HG03060 (cell line): Measurements from ENCODE around the gene CFAP61.
"Not testable (repeated sequence)": the region's sequence is repeated elsewhere in the genome, so short reads cannot be mapped to it uniquely, and the experiment has no call there.

Source experiments
- ATAC-seq: cut with Tn5 transposase; IDR thresholded peaks from one replicate; pipeline ENCODE4 v1.9.1; 2021; ENCODE audit warnings: low read depth, moderate number of reproducible peaks; ENCODE audit not compliant: unreplicated experiment

CFAP61 gene, protein sequence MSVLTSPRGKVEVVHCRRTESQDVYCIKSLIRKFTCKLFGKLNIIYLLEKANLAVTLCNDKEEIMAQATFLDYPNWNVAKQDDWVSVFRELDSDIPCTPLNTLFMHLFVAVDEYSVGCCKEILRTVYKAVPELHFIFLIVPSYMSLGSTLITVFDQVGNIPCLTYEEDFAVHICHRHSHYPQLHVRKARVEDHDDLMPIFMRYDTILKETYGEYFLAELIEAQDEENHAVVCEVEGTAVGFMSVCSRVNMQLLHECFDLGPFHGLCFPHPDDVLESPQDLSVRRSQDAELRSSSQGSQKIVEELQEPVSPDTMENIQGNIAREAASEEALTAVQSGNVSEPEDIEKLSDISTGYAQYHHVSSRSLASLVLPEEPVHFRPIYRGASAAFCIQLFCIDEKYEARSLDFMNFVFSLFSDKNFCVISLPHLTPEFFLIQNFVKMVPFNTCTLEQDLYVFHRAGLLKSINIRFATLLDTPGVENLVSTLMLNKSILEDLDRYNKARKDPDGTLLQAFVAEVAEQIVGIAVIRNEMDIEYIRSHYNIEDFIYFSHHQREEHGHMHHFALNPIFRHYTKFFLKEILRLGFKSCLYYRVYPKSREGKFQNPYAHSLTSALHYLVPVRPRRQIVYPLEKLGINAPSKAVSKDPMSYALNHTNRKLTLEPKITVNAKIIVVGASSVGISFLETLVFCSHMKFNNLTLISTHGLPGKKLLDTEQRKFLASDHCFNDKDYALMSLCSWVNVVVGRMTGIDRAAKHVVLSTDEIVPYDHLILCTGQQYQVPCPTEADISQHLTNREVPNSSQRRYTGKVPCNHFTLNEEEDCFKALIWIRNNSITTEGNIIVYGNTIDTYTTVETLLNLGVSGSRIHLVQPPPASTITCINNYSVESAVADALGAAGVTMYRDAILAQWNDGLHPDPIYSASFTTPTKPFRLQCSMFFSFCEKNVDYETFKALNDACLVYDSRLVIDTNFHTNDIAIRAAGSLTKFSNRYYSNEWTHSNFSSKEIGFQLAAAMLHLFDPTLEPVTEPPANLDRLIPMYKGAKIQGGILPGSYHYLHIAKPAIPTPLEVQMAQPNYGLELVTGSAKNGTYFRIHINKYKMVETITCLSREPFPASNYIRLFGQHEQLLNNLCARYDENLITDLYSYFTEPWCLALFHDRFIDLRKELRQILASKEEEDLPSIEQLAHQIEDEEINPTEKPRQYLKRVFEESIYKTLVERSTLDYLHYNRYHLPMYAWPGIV

DNA sequence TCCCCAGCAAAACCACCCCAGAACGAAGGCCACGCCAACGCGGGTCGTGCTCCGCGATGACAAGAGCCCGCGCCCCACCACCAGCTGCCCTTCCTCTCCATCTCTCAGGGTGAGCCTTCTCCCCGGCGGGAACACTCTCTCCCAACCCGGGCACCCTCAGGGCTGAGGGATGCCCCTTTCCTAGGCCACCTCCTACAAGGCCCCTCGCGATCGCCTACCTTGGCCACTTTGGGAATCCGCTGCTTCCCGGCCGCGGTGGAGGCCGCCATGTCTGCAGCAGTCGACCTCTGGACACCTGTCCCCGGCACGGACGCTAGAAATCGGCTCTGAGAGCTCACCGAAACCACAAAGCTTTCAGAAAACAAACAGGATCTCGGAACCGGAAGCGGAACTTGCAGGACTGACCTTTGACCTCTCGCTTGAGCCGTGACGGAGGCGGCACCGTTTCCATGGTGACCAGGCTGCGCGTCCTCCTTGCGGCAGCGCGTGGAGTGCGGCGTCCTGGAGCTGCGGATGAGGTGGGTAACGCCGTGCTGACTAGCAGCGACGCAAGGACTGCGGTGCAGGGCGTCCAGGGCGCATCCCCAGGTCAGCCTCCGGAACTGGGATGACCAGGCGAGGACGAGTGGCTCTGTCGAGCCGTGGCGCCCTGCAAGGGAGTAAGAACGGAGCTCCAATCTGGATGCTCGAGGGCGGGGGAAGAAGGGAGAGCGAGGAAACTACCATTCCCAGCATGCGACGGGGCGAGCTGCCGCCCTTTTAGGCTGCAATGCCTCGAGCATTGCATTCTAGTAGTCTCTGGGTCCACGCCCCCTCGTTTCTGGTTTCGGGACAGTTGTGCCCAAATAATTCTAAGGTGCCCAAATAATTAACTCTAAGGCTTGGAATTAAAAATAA is at the start of gene CFAP61, which contains the start of gene CRNKL1:
TSS of gene CFAP61 (plus strand) at position 459 of the 897 bp plus-strand sequence. CDS start 4,122 bp downstream, outside the sequence.
TSS of gene CRNKL1 (minus strand) at position 393 of the 897 bp plus-strand sequence. CDS start at position 269, 124 bp downstream.
- peak; percentile 88 for ATAC-seq

DNA sequence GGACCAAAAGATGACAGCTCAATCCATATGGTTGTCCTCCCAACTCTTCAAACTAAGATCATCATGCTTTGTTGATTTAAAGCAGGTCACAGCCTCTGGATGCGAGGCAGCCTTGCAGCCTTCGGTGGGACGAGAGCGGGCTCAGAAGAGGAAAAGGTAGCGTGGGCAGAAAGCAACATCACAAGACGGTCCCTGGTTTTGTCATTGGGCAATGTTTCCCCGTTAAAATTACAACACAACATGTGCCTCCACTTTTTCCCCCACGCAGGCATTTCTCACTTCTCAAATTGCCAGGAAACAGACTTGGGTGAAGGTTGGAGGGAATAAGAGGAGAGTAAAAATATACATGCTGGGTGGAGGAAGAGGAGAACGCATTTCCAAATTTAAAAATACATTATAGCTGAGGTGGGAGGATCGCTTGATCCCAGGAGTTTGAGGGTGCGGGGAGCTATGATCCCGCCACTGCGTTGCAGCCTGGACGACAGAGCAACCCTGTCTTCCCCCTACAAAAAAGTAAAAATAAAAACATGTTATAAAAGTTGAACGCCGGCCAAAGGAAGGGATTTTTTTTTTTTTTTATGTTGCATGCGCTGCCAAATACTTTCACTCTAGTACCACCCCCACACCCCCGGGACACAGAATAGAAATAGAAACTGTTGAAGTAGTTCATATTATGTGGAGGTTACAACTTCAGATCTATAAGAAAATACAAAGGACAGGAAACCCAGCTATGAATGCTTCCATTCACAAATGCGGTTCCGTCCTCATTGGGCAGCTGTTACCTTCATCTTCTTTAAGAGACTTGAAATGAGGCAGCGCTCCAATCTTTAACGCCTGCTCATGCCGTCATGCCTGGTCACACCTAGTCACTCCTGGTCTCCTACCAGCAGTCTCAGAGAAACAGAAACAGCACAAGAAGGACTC is 49.0 kb upstream of the CFAP61 start:
- ATAC-seq = no peak

DNA sequence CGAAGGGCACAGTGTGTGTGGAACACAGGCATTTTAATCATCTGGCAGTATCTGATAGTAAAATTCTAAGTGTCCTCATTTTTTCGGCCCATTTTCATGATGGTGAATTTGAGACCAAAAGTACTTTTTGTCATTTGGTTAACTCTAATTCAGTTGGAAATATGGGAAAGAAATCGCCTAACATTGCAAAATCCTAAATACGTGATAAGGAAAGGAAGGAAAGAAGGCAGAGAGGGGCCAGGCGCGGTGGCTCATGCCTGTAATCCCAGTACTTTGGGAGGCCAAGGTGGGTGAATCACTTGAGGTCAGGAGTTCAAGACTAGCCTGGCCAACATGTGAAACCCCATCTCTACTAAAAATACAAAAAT is 48.4 kb upstream of the CFAP61 start:
- not testable (repeated sequence) for ATAC-seq

DNA sequence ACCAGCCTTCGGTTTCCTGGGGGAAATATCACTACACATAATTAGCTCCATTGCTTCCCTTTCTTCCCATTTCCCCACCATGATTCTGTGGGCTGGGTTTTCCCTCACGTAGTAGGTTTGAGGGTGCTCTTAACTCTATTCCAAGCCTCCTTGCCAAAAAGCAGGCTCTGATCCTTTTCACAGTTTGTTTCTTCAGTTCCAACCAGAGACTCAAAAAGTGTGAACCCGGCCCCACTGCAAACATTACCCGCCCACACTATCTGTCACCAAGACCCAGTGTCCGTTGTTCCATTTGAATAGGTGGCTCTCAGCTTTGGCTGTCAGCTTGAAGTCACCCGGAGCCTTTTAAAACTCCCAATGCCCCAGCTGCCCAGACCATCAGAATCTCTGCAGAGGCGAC is 47.0 kb upstream of the CFAP61 start:
- no peak for ATAC-seq

DNA sequence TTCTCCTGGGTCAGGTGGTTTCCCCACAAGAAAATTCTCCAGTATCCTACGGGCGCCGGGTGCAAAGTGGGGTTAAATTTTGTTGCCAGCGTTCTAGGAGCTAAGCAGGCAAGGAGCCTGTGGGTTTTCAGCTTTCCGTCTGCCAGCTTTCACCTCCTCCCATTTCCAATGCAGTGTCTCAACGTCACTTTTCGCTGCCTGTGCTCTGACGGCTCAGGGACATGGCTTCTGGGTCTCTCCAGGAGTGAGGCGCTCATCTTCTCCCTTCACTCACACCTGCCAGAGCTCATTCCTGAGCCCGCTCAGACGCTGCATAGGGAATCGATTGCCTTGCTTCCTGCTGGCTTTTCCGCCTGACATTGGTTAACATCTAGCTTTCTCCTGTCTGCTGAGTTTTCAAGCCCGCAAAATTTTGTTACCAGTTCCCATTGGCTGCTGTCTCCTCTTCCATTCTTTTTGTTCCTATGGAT is 42.5 kb upstream of the CFAP61 start:
- ATAC-seq = no peak

DNA sequence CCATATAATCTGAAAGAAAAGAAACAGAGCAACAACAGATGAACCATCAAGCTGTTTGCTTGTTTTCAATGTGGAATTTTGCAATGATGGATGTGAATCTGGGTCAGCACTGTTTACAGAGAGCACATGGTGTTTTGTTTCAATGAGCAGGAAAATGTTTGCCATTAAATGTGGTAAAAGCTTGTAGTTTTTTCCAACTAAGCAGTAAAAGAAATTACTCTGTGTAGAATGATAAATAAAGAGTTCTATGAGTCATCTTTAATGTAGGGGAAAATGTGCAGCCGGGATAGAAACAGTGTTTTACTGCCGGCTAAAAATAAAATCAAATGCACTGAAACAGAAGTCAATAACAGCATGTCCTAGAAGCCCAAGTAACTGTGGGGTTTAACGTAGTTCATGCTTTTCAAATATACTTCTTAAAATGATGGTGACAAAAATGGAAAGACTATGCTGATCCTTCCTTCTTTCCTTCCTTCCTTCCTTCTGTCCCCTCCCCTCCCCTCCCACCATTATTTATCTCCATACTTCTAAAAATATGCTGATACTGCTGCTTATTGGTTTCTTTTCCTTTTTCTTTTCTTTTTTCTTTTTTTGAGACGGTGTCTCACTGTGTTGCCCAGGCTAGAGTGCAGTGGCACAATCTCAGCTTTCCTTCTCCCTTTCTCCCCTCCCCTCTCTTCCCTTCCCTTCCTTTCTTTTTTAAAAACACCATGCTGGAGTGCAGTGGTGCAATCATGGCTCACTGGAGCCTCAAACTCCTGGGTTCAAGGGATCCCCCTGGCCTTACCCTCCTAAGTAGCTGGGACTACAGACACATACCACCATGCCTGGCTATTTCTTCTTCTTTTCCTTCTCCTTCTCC is 41.5 kb upstream of the CFAP61 start:
- no peak for ATAC-seq

DNA sequence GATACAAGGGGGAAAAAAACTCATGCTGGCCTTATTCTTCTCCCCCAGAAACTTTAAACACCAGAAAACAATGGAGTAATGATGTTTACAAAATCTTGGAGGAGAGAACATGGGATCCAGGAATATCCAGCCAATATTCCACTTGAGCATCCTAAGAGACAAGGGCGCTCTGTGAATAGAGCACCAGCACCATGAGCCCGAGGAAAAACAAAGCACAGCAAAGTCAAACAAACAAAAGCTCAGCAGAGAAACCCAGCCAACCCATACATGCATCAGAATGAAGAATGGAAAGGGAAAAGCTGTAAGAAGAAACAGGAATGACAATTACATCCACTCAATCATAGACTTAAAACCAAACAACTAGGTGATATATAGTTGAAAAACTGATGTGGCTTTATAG is 39.8 kb upstream of the CFAP61 start:
- ATAC-seq = no peak

DNA sequence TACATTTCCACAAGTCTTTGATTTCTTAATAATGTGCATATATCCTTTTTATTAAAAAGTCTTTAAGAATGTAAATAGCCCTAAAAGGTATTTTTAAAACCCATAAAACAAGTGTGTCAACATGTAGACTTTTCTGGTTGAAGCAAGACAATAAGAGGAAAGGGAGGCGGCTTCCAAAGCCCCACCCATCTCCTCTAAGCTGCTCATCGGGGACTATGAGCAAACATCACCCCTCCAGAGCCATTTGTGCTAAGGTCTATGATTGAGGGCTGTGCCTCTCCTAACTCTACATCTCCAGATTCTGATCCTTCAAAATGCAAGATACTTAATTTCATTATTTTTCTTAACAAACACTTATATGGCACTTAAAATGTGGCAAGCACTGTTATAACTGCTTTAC is 37.7 kb upstream of the CFAP61 start:
- ATAC-seq = no peak

DNA sequence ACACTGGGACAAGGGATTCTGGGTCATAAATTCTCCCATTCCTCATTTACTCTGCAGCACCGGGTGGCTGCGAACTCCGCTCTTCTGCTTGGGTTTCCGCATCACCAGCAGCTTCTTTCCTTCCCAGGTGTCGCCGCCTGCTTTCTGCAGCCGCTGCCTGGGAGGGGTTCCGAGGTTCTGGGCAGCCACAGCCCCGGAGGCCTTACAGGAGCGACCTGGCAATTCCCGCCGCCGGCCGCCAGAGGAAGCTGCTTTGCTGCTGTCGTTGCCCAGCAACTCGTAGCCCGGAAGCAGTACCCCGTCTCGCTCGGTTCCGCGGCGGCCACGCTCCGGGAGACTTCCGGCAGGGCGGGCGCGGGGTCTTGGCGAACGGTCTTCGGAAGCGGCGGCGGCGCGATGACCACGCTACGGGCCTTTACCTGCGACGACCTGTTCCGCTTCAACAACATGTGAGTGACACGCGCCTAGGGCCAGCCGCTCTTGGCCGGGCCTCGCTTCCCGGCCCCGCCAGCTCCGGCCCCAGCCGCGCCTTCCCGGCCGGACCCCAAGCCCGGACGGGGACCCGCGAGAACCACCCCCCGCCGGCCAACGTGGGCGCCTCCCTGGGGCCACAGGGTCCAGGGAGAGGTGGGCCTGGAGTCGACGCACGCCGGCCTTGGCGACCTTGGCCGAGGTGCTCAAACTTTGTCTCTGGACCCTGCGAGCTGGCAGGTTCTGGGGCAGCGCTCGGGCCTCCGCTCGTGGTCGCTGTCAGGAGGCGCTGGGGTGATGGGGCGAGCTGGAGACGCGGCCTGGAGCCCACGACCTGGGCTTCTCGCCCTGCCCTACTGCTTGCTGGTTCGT is 35.1 kb upstream of the CFAP61 start, which contains the start of gene NAA20:
TSS of gene NAA20 (plus strand) at position 362 of the 843 bp plus-strand sequence. CDS start at position 397, 35 bp downstream.
- ATAC-seq = peak; percentile 94

DNA sequence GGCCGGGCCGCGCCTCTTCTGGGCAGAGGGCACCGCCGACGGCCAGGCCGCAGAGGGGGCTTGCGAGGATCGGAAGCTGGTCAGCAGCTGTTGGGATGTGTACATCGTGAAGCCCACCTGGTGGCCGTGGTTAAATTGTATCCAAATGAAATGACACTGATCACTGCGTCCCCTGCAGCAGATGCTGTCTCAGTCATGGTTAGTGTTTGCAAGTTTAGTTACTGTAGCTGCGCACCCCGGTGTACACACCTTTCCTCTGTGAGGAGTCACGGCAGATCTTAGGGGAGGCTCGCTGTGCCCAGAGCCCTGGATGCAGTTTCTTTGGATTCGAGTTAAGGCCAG is 34.5 kb upstream of the CFAP61 start:
- ATAC-seq = peak; percentile 9

DNA sequence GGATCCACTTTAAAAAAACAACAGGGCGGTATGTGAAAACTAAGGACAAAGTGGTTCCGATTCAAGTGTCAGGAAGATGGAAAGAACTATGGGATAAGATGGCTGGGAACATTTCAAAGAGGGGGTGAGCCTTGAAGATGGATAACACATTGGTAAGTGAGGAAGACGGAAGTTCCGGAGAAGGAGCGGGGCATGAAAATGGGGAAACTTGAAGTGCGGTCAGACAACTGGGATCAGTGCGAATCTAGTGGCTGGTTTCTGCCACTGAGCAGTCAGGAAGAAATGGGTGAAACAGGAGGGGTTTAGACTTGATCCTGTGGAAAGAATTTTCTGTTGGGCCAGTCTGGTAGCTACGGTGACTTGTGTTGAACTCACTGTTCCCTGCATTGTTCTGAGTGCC is 34.0 kb upstream of the CFAP61 start:
- no peak for ATAC-seq

DNA sequence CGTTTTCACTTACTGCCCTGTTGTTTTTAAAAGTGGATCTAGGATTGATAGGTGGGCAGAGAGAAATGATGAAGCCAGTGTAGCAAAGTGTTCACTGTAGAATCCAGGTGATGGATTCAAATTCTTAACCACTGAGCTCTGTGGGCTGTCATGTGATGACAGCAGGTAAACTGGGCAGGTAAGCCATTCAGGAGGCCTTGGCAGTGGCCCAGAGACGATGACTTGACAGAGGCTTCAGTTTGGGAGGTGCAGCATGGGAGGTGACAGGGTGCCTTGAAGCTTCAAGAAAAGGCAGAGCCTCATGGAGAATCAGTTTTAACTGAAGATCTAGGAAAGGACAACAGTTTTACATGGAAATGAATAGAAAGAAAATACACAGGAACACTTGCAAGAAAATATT is 33.2 kb upstream of the CFAP61 start:
- no peak for ATAC-seq

DNA sequence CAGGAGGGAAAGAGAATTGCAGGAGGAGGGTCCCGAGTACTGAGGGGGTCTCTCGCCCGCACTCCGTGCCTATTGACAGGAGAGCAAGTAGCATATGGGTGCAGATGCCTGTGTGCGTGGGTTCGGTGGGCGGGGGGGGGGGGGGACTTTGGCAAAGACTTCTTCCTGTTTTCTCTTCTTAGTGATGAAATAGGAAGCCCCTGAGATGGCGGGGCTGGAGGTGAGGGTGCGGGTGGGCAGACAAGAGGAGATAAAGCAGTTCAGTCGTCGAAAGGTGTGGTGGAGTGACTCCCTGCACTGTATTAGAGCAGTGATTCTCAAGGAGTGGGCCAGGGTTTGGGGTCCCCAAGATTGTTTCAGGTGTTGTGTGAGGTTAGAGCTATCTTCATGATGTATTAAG is 31.4 kb upstream of the CFAP61 start:
- ATAC-seq = no peak

DNA sequence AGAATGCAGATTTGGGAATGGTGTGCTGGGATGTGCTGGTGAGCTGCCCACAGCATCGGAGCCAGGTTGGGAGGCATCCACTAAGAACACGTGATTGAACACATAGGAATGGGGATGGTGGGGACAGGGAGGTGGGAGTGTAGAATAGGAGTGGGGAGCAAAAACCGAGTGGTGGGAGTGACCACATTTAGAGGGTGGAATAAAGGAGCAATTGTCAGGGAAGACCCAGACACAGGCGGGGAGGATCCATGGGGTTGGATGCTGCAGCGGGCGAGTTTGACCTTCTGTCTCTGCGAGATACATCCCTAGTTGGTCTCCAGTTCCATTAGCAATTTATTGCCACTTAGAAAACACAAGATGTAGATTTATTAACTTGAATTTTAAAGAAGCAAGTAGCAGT is 30.5 kb upstream of the CFAP61 start:
- ATAC-seq = no peak

DNA sequence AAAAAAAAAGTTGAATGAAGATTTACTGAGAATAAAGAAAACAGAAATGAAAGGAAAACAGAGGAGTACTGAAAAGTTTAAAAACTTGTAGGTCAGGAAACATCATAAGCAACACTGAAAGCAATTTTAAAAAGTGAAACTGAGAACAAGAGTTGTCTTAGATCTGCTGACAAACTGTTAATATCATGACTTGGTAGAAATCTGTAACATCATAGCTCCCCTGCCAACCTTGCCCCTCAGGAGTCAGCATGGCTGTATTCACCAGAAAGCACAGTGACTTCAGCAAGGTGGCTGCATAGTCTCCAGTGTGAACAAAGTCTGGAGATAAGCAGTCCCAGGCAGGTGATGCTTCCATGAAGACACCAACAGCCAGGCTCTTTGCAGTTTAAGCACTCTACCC is 29.8 kb upstream of the CFAP61 start:
- ATAC-seq = peak; percentile 42

DNA sequence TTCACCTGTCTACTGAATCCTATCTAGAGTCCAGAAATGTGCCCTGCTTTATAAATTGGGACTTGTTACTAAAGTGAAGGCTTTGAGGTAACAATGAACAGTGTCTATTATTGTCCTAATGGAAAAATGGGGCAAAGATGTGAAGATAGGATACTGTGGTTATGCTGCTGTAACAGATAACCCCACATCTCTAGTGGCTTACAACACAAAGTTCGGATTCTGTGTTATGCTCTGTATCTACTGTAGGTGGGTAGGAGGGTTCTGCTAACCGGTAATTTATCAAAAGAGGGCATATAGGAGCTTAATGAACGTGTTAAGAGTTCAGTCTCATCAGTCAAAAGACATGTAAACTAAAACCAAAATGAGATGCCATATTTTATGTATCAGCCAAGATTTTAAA is 28.9 kb upstream of the CFAP61 start:
- no peak for ATAC-seq

DNA sequence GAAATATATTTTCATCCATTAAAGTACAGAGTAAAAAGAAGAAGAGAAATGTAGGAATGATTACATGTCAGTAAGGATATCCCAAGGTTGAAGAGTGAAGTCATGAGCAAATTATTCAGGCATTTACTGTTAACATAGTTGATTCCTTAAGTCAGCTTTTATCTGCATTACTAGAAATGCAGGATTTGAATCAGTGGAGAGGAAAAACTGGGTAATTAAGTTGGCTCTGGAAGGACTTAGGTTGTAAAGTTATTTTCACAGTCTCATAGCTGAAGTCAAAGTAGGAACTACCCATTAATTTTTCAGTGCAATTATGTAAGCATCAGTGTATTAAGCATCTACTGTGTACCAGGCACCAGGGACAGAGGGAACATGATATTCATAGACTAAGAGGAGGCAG is 27.4 kb upstream of the CFAP61 start:
- no peak for ATAC-seq
